K562 (cell line): ENCODE data around the gene NAGLU. TPM values are rescaled to one million over a fixed set of nuclear protein-coding genes. Genes with fewer than 3 reads are reported as not detected.

ENCODE experiments used
- ELF2 ChIP-seq: fragments of 250-450 bp; sonication (Bioruptor Pico); IDR thresholded peaks from 2 replicates; pipeline ENCODE4 v1.5.0; 2021; ENCODE audit warnings: mild to moderate bottlenecking
- IRF9 ChIP-seq: fragments of 450-650 bp; IDR thresholded peaks from 2 replicates; pipeline ENCODE4 v1.6.1; 2016; ENCODE audit warnings: missing biosample characterization, missing genetic modification characterization
- KLF6 ChIP-seq: fragments of 250-450 bp; sonication (Bioruptor Pico); IDR thresholded peaks from 2 replicates; pipeline ENCODE4 v1.4.0; 2020; ENCODE audit warnings: mild to moderate bottlenecking, moderate library complexity, borderline replicate concordance
- LEF1 ChIP-seq: fragments of 450-650 bp; IDR thresholded peaks from 2 replicates; pipeline ENCODE4 v1.6.1; 2016; ENCODE audit warnings: mild to moderate bottlenecking
- NFXL1 ChIP-seq: fragments of 450-650 bp; formaldehyde crosslinking; IDR thresholded peaks from 2 replicates; pipeline ENCODE4 v1.4.0; 2021; ENCODE audit warnings: mild to moderate bottlenecking
- NR2C2 ChIP-seq, 2 experiments: fragments of 200-800 bp in 1 of 2; sonication (Bioruptor generic) in 1 of 2; sonication (generic) in 1 of 2; formaldehyde crosslinking in 1 of 2; IDR thresholded peaks; 2 replicates each; pipeline versions ENCODE4 v1.6.1 to v1.8.0; 2016 to 2022; ENCODE audit warnings: mild to moderate bottlenecking in 1 of 2, missing compliant biosample characterization in 1 of 2, missing genetic modification characterization in 1 of 2, missing genetic modification reagents in 1 of 2
- POLR2B ChIP-seq: fragments of 450-650 bp; IDR thresholded peaks from 2 replicates; pipeline ENCODE4 v1.6.1; 2018; ENCODE audit warnings: low read depth; ENCODE audit not compliant: partially characterized antibody
- PTTG1 ChIP-seq: fragments of 450-650 bp; IDR thresholded peaks from 2 replicates; pipeline ENCODE4 v1.6.1; 2016; ENCODE audit warnings: low read depth, mild to moderate bottlenecking, missing genetic modification characterization, missing compliant biosample characterization
- RBM39 ChIP-seq: fragments of 200-400 bp; formaldehyde crosslinking; optimal IDR thresholded peaks from 2 replicates; pipeline ENCODE3; 2018; ENCODE audit warnings: low read depth, low read length
- TOE1 ChIP-seq, 2 experiments: fragments of 450-650 bp in 1 of 2; sonication (generic) in 1 of 2; formaldehyde crosslinking in 1 of 2; IDR thresholded peaks; 2 replicates each; pipeline versions ENCODE4 v1.7.1 to v1.8.0; 2016 to 2022; ENCODE audit warnings: borderline replicate concordance in 2 of 2, mild to moderate bottlenecking in 2 of 2, antibody characterized with exemption in 1 of 2, inconsistent platforms in 1 of 2, low read depth in 1 of 2, missing genetic modification reagents in 1 of 2, moderate library complexity in 1 of 2
- ZFP1 ChIP-seq: fragments of 450-650 bp; formaldehyde crosslinking; IDR thresholded peaks from 2 replicates; pipeline ENCODE4 v1.4.0; 2020; ENCODE audit warnings: mild to moderate bottlenecking, mixed read lengths
- ZFP30 ChIP-seq: fragments of 250-450 bp; sonication (Bioruptor Pico); IDR thresholded peaks from 2 replicates; pipeline ENCODE4 v1.8.0; 2022; ENCODE audit warnings: moderate library complexity, mild to moderate bottlenecking, inconsistent platforms, borderline replicate concordance
- ZNF41 ChIP-seq: fragments of 250-450 bp; sonication (Bioruptor Pico); conservative IDR thresholded peaks from 2 replicates; pipeline ENCODE4 v1.4.0; 2020; ENCODE audit warnings: mild to moderate bottlenecking
- ZNF707 ChIP-seq: fragments of 250-450 bp; sonication (Bioruptor Pico); conservative IDR thresholded peaks from 2 replicates; pipeline ENCODE4 v1.8.0; 2022; ENCODE audit warnings: inconsistent platforms, mild to moderate bottlenecking, moderate library complexity
- polyA plus RNA-seq, 8 experiments: library from polyadenylated mRNA; depleted of rRNA in 4 of 8; stranded (reverse) in 5 of 8; unstranded in 3 of 8; fragments of >200 nt; fragmentation: Nextera tagmentation in 2 of 8; fragmentation: Illumina TruSeq in 1 of 8; extraction: Ambion mirVana in 2 of 8; extraction: Trizol in 1 of 8; gene quantifications; 2 replicates each; pipeline versions ENCODE4 v1.2.1 to v1.2.3, GENCODE V29; 2011 to 2014; ENCODE audit warnings: inconsistent platforms in 1 of 8, missing spikeins in 1 of 8
- total RNA-seq, 7 experiments: library from RNA; depleted of rRNA in 6 of 7; stranded (reverse); fragments of >200 nt in 6 of 7; fragmentation: Illumina TruSeq in 2 of 7; extraction: Trizol in 2 of 7; gene quantifications; 2 replicates each; pipeline versions ENCODE4 v1.2.1 to v1.2.3, GENCODE V29; 2011 to 2021; ENCODE audit warnings: low replicate concordance in 1 of 7
- TF ChIP-seq, protein P1 (sequence below): fragments of 250-450 bp; sonication (Bioruptor Pico); IDR thresholded peaks from 2 replicates; pipeline ENCODE4 v1.6.1; 2021; ENCODE audit warnings: mild to moderate bottlenecking
- TF ChIP-seq, protein P2 (sequence below): fragments of 250-450 bp; sonication (Bioruptor Pico); IDR thresholded peaks from 2 replicates; pipeline ENCODE4 v1.8.0; 2021; ENCODE audit warnings: moderate library complexity, mild to moderate bottlenecking, inconsistent platforms
- TF ChIP-seq, protein P3 (sequence below): fragments of 250-450 bp; sonication (Bioruptor Pico); IDR thresholded peaks from 2 replicates; pipeline ENCODE4 v1.4.0; 2020; ENCODE audit warnings: mild to moderate bottlenecking, moderate library complexity

The NAGLU gene
- total and polyA plus RNA-seq, 9 of the 15 experiments (the other 6 are each of a cell fraction or from before 2014, with no cell fraction given) = 0.04 to 21.5 (median 8.5) TPM

DNA sequence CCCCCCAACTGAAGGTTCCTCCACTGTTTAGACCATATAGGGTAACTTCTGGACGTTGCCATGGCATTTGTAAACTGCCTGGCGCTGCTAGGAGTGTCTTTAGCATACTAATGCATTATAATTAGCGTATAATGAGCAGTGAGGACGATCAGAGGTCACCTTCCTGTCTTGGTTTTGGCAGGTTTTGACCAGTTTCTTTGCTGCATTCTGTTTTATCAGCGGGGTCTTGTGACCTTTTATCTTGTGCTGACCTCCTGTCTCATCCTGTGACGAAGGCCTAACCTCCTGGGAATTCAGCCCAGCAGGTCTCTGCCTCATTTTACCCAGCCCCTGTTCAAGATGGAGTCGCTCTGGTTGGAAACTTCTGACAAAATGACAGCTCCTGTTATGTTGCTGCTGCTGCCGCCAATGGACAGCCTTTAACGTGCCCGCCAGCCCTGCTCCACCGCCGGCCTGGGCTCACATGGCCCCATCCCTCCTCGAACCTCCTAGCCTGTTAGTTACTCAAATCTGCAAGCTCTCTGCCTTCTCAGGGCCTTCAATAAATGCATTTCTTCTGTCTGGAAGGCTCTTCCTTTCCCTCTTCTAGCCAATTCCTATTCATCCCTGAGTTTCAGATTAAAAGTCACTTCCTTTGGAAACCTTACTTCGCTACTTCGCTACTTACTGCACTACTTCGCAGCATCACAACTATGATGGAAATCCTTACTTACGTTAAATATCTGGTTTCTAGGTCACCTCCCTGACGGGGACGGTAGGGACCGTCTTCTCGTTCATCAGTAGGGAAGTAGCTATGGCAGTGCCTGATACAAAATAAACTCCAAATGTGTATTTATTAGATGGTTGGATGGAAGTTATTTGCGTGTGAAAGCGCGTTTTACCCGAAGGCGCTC is 640 bp upstream of the NAGLU start (continued):
- TF ChIP-seq IRF9 (tag) (peak; percentile 91), ZFP1 (CRISPR knock-in tag) (peak; percentile 76), ZNF707 (CRISPR knock-in tag) (peak; percentile 76), ZNF41 (CRISPR knock-in tag) (peak; percentile 94), RBM39 (no peak), NFXL1 (peak; percentile 89), NR2C2 (CRISPR knock-in tag; IDR thresholded peaks at IDR 0.05) (no peak), NR2C2 (tag; IDR thresholded peaks at IDR 0.05) (peak; percentile 83), ELF2 (CRISPR knock-in tag) (peak; percentile 88; the same call in 1 of the 2 replicates), TOE1 (IDR thresholded peaks at IDR 0.05; ENCODE audit: borderline replicate concordance) (no peak), TOE1 (CRISPR knock-in tag; IDR thresholded peaks at IDR 0.05; ENCODE audit: borderline replicate concordance, low read depth) (no peak), PTTG1 (tag) (peak; percentile 91), POLR2B (peak; percentile 57), ZFP30 (CRISPR knock-in tag) (0 out of 2 replicates have a peak, but pooled peaks have one; percentile 53), KLF6 (CRISPR knock-in tag) (peak; percentile 98), LEF1 (0 out of 2 replicates have a peak, but pooled peaks have one; percentile 56)
- TF ChIP-seq, protein P1, sequence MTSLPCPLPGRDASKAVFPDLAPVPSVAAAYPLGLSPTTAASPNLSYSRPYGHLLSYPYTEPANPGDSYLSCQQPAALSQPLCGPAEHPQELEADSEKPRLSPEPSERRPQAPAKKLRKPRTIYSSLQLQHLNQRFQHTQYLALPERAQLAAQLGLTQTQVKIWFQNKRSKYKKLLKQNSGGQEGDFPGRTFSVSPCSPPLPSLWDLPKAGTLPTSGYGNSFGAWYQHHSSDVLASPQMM (CRISPR knock-in tag) = no peak; the same call in 1 of the 2 replicates
- TF ChIP-seq, protein P2, sequence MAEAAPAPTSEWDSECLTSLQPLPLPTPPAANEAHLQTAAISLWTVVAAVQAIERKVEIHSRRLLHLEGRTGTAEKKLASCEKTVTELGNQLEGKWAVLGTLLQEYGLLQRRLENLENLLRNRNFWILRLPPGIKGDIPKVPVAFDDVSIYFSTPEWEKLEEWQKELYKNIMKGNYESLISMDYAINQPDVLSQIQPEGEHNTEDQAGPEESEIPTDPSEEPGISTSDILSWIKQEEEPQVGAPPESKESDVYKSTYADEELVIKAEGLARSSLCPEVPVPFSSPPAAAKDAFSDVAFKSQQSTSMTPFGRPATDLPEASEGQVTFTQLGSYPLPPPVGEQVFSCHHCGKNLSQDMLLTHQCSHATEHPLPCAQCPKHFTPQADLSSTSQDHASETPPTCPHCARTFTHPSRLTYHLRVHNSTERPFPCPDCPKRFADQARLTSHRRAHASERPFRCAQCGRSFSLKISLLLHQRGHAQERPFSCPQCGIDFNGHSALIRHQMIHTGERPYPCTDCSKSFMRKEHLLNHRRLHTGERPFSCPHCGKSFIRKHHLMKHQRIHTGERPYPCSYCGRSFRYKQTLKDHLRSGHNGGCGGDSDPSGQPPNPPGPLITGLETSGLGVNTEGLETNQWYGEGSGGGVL (CRISPR knock-in tag) = peak; percentile 90
- TF ChIP-seq, protein P3, sequence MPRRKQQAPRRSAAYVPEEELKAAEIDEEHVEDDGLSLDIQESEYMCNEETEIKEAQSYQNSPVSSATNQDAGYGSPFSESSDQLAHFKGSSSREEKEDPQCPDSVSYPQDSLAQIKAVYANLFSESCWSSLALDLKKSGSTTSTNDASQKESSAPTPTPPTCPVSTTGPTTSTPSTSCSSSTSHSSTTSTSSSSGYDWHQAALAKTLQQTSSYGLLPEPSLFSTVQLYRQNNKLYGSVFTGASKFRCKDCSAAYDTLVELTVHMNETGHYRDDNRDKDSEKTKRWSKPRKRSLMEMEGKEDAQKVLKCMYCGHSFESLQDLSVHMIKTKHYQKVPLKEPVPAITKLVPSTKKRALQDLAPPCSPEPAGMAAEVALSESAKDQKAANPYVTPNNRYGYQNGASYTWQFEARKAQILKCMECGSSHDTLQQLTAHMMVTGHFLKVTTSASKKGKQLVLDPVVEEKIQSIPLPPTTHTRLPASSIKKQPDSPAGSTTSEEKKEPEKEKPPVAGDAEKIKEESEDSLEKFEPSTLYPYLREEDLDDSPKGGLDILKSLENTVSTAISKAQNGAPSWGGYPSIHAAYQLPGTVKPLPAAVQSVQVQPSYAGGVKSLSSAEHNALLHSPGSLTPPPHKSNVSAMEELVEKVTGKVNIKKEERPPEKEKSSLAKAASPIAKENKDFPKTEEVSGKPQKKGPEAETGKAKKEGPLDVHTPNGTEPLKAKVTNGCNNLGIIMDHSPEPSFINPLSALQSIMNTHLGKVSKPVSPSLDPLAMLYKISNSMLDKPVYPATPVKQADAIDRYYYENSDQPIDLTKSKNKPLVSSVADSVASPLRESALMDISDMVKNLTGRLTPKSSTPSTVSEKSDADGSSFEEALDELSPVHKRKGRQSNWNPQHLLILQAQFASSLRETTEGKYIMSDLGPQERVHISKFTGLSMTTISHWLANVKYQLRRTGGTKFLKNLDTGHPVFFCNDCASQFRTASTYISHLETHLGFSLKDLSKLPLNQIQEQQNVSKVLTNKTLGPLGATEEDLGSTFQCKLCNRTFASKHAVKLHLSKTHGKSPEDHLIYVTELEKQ (CRISPR knock-in tag) = peak; percentile 96
